Stimulated activated CD8-positive, alpha-beta memory T cell treated with anti-CD3 and anti-CD28 coated beads, Interleukin-4, amount 100 ng/mL, for 4 hours (primary cell): ENCODE results near the gene GATM.
"Not testable (repeated sequence)": the region's sequence is repeated elsewhere in the genome, so short reads cannot be mapped to it uniquely, and the experiment has no call there.

ENCODE experiments used
- DNase-seq, 2 donors: peaks; one replicate each; pipeline ENCODE4 v3.0.0-alpha.2; 2020; ENCODE audit warnings: low read depth in 2 of 2, low spot score in 1 of 2

The GATM gene

DNA sequence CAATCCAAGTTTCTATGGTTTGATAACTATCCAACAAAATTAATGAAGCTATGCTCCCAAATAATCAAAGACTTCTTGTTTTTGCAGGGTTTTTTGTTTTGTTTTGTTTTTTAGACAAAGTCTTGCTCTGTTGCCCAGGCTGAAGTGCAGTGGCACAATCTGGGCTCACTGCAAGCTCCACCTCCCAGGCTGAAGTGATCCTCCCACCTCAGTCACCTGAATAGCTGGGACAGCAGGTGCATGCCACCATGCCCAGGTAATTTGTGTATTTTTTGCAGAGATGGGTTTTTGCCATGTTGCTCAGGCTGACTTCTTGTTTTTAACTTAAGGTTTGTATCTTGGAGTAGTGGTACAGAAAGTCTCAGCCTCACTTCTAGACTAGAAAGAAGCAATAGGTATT is 11.0 kb upstream of the GATM start:
- DNase-seq = no peak

DNA sequence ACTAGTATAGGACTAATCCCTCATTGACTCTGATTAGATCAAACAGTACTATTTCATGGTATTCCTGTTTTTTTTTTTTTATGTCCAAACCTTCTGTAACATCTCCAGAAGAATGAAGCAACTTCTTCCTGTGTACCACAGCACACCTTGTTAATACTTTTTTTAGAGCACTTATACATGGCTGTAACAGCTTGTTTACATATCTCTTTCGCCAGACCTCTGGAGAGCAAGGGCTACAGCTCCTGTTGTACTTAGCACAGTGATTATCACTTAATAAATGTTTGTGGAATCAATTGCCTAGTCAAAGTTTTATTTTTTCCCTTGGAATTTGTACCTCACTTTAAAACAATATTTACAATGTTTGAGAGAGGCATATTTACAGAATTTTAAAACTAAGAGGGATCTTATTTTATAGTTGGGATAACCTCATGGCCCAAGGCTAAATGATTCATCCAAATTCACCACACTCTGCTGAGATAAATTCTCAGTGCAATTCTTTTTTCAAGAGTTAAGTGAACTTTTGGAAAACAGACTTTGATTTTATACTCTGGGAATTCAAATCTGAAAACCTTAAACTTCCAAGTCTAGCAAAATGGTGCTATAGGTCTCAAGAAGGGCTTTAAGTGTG is 9.2 kb upstream of the GATM start:
- DNase-seq = no peak

DNA sequence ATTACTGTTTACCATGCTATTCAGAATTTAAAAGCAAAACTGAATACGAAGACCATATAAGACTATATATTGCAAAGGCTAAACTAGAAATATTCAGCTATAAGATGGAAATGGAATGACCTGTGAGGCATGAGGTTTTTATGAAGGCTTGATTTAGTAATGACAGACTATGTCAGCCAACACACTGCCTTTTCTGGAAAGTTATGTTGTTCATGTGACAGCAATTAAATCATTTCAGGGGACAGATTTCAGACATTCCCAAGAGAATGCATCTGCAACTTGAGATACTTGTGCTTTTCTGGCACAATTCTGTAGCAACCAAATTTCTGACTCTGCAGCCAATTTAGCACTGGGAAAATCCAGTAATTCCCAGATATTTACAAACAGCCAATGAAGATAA is 8.6 kb upstream of the GATM start:
- DNase-seq = no peak

DNA sequence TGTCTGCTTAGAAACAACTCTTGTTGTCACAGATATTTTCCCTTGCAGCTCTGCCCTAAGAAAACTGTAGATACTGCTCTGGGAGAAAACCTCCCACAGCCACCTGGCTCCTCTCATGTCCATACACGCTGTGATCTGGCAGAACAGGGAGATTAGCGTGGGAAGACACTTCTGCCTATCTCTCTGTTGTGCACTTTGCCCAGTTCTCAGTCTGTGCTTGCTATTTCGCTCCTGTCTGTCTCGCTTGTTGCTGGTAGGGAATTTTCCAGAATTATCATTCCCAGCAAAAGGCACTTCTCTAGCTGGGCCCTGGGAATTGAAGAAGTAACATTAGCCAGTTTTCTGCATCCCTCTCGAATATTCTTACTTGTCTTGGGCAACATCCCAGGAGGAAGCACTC is 8.1 kb upstream of the GATM start:
- DNase-seq = no peak

DNA sequence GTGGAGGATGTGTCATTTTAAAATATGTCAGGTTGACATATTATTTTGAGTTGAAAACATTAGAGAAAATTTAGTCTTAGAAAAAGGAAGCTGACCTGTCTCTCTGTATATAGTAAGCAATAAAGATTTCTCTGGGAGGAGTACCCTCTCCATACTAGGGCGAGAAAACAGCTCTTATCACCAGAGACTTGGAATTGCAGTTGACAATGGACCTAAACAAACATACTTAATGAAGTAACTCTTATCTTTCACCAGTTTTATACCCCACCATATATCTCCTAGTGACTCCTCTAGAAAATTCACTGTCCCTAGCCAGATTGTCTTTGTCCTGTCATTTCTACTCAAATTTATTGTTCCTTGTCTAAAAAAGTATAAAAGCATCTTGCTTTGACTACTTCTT is 7.2 kb upstream of the GATM start:
- DNase-seq = no peak

DNA sequence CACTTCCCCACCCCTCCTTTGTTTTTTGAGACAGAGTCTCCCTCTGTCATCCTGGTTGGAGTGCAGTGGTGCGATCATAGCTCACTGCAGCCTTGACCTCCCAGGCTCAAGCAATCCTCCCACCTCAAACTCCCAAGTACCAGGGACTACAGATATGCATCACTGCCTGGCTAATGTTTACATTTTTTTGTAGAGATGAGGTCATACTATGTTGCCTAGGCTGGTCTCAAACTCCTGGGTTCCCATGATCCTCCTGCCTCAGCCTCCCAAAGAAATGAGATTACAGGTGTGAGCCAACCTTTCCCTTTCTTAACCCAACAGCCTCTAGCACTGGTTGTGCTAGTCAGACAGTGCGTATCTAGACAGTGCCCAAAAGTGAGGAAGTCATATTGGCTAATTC is 6.4 kb upstream of the GATM start:
- no peak for DNase-seq

DNA sequence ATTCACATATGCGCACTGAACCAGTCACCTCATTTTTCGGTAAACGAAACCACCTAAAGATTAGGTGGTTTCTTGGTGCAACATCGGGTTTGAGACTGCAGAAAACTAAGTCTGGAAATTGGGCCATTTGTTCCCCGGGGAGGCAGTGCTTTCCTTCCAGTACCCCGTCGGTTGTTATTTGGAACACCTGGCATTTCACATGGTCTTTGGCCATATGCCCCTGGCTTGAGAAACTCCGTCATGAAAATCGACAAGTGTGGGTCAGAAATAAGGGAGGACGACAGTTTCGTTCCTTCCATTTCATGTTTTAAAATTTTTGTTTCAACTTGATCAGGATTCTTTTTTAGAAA is 544 bp upstream of the GATM start:
- no peak for DNase-seq

DNA sequence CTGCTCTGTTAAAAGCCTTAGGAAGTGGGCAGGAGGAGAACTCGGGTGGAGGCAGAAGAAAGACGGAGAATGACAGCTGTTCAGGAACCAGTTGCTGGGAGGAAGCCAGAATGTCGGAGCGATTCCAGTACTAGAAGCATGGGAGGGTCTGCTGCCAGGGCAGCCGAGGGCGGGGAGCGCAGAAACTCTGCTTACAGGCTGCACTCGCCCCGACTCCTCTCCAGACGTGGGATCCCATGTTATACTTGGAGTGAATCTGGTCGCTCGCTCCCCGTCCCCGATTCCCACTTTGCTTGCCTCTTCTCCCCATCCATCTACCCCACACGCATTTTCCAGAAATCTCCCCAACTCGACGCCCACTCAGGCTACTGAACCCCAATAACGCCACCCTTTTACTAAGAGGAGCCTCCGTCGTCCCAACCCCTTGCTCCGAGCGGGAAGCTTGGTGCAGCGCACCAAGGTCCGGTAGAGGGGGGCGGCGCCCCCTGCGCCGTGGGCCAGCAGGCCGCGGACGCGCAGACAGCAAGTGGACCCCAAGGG is 665 bp downstream of the GATM start:
- DNase-seq = no peak

DNA sequence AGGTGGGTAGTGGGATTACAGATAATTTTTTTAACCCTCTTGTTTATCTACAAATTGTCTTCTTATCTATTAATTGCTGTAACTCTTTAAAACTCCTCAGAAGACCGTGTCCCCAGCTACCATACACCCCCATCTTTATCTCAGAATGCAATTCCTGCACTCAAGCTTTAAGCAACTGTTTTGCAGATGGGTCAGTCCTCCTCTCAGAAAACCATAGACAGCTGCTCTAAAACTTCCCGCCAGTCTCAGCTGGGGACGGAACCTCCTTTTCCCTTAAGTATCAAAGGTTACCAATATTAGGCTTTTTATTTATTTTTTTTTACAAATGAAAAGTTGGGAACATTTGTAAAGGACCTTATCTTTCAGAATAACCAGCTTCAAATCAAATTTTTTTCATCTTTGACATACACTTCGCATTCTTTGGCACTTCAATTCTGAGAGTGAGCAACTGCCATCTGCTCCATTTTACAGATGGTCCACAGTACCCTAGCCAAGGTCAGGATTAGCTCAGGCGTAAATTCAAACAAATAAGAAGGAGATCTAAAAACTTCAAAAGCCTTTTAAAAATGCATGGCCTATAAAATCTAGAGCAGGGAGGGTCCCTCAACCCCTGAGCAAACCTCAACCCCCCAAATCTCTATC is 1.3 kb downstream of the GATM start:
- no peak for DNase-seq

DNA sequence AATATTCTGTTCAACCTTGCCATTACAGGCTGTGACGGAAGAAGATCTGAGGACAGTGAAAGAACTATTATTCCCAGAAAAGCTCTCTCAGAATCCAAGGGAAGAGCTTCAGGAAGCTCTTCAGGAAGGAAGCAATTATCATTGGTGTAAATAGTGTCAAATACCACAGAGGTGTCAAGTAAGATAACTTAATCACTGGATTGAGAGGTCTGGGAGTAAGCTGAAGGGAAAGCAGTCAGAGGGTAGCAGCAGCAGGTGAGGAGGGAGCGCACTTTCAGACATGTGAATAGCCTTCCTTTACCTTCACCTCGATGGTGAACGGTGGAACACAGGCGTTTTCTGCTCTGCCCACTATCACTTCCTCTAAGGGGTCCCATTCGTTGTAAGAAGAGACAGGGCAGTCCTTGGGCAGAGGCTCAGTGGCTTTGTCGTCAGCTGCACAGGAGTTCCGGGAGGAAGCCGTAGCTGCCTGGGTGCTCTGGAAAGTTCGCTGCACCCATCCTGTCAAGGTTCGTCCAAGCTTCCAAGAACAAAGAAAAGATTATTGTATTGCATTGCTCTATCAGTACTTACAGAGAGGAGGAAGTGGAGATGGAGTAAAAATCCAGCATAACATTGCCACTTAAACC is 1.9 kb downstream of the GATM start:
- no peak for DNase-seq

DNA sequence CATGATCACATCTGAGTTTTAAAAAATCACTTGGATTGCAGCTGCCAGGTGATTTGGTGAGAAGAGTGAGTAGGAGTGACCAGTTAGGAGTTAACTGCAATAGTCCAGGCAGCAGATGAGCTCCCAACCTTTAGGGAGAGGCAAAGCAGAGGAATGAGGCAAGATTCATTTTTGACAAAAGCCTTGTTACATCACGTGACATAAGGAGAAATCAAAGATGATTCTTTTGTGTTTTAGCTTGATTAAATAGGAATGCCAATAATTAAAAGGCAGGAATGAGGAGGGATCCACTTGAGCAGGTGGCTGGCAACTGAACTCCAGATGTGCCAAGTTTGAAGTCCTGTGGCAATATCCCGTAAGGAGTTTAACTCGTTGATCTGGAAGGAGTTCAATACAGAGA is 2.5 kb downstream of the GATM start:
- no peak for DNase-seq

DNA sequence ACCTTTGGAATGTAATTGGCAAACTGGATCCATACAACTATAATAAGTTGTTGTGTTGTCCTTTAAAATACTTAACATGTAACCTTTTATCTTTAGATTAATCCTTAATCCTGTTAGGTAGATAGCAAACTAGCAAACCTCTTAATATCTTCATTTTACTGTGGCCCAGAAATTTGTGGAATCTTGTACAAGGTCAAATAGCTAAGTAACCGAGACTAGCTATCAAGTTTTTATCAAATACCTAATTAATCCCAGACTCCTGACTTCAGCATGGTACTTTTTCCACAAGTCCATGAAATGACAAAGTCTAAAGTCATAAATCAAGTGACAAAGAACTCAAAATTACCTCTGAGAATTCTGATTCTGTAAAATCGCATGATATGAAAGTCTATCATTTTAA is 4.4 kb downstream of the GATM start:
- DNase-seq = no peak

DNA sequence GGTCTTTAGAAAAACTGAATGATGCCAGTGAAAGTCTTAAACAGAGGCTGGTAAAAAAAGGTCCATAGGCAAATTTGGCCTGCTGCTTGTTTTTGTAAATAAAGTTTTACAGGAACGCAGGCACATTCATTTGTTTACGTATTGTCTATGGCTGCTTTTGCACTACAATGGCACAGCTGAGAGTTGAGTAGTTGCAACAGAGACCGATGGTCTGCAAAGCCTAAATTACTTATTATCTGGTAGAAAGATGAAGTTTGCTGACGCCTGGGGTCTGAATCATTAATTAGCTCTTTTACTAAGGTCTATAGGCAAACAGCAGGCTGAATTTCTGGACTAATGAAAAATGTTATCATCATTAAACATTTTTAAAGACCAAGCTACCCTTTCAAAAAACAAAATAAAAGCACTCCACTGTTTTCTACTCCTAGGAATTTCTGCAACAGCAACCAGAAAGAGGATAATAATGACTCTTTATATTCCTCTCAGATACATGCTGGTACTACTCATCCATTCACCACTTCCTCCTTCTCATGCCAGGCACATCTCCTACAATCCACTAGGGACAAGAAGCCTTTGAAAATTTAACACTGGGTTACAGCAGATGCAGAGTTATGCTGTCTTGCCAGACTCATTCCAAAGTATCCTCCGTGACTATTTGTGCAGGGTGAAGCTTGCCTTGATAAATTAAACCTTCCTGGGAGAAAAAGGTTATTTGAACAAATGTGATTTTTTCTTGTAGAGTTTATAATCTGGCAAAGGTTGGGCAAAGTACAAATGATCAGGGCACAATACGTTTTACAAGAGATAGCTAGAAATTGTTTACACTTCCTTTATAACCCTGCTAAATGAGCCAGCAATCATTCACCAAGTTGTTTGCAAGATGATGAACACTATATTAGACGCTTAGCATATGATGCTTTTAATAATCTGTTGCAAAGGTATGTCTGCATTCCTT is 6.0 kb downstream of the GATM start:
- no peak for DNase-seq

DNA sequence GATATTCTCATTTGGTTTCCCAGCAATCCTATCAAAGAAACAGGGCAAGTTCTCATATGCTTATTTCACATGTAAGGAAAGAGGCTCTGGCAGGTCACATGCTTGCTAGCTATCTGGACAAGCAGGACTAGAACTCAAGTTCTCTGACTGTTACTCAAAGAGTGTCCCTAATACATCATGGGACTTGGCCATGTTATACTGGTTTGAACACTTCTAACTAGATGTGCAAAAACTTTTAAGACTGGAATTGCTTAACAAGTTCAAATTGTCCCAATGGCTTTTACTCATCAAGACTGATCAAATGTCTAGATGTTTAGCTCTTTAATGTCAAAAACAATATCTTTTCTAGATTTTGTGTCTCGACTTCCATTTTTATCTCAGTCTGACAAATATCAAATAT is 6.8 kb downstream of the GATM start:
- no peak for DNase-seq

DNA sequence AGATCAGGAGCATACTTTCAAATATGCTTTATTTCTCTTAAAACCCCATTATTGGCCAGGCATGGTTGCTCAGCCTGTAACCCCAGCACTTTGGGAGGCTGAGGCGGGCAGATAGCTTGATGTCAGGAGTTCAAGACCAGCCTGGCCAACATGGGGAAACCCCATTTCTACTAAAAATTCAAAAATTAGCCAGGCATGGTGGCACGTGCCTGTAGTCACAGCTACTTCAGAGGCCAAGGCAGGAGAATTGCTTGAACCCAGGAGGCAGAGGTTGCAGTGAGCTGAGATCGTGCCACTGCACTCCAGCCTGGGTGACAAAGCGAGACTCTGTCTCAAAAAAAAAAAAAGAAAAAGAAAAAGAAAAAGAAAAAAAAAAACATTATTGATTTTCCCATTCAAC is 8.3 kb downstream of the GATM start:
- DNase-seq = not testable (repeated sequence)

DNA sequence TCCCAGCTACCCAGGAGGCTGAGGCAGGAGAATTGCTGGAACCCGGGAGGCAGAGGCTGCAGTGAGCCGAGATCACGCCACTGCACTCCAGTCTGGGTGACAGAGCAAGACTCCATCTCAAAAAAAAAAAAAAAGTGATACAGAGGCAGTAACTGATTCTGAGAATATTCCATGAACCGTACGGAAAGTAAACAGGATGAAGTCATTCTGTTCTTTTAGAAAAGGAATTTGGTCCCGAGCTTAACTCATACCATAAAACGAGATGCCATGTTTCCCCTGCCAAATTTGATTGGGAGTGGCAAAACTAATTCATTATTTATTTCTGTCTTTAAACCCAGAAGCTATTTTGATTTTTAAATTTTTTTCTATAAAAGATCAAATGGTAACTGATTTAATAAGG is 11.1 kb downstream of the GATM start:
- DNase-seq = not testable (repeated sequence)

DNA sequence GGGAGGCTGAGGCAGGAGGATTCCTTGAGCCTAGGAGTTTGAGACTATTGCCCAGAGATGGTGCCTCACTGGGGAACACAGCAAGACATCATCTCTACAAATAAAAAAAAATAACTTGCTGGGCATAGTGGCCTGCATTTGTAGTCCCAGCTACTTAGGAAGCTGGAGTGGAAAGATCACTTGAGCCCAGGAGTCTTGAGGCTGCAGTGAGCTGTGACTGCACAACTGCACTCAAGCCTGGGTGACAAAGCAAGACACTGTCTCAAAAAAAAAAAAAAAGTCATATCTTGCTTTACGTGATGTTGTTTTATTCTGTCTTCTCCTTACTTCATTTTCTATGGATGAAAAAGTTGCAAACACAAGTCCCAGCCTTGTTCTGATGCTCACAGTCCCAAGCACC is 14.1 kb downstream of the GATM start:
- no peak for DNase-seq

DNA sequence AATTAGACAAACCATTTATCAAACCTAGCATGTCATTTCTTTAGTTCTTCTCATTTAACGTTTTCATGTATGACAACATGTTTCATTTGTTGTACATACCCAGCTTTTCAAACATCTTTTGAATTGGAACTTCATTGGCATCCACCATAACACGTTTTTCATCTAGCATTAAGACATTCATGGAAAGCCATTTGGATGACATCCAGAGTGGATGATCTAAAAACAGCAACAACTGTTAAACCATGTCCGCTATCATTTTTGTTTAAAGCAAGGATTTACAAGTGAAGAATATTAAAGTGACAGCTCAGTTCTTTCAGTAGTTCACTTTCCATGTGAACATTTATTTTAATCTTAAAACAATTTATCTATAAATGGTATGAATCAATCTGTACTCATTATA is 14.5 kb downstream of the GATM start:
- no peak for DNase-seq

DNA sequence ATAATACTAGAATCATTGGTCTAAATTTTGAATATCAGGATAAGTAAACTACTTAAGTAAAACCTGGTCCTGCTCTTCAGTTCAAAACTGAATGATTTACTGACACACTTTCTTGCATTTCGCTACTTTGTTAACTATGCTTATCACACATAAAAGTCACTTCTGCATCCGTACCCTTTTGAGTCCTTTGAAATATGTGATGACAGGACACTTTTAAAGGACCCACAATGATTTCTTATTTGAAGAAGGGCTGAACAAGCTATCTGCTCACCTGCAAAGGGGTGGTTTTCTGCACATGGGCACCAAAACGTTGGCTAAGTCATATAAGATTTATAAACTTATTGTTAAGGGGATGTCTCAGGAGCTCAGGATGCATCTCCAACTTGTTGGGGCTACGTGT is 15.0 kb downstream of the GATM start:
- no peak for DNase-seq

DNA sequence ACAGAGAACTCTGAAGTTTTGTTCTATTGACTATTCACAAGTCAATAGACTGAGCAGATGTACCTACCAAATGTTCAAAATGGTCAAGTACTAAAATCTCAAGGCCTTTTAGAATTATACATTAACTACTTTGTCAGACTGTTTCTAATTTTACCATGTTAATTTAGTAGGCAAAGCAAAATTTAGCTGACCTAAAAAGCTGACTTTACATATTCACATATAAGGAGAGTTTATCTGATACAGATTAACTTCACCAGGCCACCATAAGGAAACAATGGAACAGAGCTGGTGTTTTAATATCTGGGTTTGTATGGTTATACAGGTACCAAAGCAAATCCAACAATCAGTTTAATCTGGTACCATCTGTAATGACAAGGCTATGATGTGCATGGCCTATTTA is 15.9 kb downstream of the GATM start:
- DNase-seq = no peak

DNA sequence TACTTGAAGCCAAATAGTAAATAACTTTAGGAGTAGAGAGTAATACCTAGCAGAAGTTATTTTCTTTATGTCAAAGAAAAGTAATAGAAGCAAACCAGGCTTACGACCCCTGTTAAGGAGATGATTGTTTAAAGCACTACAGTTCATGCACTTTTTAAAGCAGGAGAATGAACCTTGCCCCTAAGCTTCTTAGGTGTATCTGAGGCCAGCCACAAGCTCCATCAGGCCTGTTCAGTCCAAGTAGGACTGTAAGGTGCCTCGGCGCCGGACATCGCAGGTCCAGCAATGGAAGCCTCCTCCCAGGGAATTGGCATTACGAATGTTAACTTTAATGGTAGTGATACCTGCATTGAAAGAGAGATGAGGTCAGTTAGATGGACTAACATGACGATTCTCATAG is 16.5 kb downstream of the GATM start:
- no peak for DNase-seq

DNA sequence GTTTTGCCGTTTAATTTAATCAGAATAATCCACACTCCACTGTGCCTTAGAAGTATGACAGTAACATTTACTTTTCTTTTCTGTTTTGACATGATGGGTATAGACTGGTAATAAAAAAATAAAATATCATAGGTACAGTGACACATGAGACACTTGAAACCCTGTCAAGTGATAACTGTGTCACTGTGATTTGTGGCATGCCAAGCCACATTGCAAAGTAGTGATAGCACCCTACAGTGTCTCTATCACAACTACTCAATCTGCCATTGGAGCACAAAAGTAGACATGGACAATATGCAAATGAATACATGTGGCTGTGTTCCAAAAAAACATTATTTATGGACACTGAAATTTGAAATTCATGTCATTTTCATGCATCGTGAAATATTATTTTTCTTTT is 22.5 kb downstream of the GATM start:
- no peak for DNase-seq
